ENCODE measurements around the gene GLCE. TPM values are rescaled to one million over a fixed set of nuclear protein-coding genes. Genes with fewer than 3 reads are reported as not detected.

The GLCE gene
- total RNA-seq, 4 donors from 2014 or later: 12.9 to 23.5 (median 15.4) TPM

GRCh38 chr15:69317392-69317841 lies 157.0 kb downstream of the GLCE start:
- ATAC-seq (ENCODE audit: low FRiP score) (no peak), DNase-seq (ENCODE audit: low spot score) (no peak)
- TF ChIP-seq CTCF (IDR thresholded peaks at IDR 0.05): no peak

- TF ChIP-seq CTCF (IDR thresholded peaks at IDR 0.05): no peak
- DNase-seq (ENCODE audit: low spot score) (no peak), ATAC-seq (ENCODE audit: low FRiP score) (no peak)
Measured at GRCh38 chr15:69318033-69318432, 157.6 kb downstream of the GLCE start.

GRCh38 chr15:69319384-69320375 lies 159.2 kb downstream of the GLCE start:
- no peak for ATAC-seq (ENCODE audit: low FRiP score)
- no peak for TF ChIP-seq CTCF (IDR thresholded peaks at IDR 0.05)
- no peak for DNase-seq (ENCODE audit: low spot score)

- ATAC-seq (ENCODE audit: low FRiP score) (no peak), DNase-seq (ENCODE audit: low spot score) (no peak)
Measured at GRCh38 chr15:69320977-69321554, 160.6 kb downstream of the GLCE start.

More at GRCh38 chr15:69320977-69321554, 160.6 kb downstream of the GLCE start:
- no peak for TF ChIP-seq CTCF (IDR thresholded peaks at IDR 0.05)

Other genes starting within 250 kb of the GLCE start
- gene SPESP1, start 230.1 kb upstream of the GLCE start, total RNA-seq: 1 to 10 TPM in 3 of 4 donors, under 1 TPM in 1; 0.93 to 4.1 (median 2.7) TPM
- gene NOX5, start 145.9 kb upstream of the GLCE start, total RNA-seq: under 1 TPM; 0.28 to 0.56 (median 0.42) TPM
- 10 to 100 TPM in 1 of 4 donors, 1 to 10 TPM in 1, under 1 TPM in 2; 0.47 to 11.9 (median 0.86) TPM for gene PAQR5, start 138.3 kb downstream of the GLCE start, total RNA-seq

Measured in omental fat pad (tissue), 4 donors.